Iris pigment epithelial cell (primary cell): ENCODE measurements around the gene RAB29.

ENCODE experiments used
- DNase-seq: peaks from one replicate; pipeline ENCODE4 v3.0.0-alpha.2; 2011; ENCODE audit warnings: low read depth

RAB29 gene

DNA sequence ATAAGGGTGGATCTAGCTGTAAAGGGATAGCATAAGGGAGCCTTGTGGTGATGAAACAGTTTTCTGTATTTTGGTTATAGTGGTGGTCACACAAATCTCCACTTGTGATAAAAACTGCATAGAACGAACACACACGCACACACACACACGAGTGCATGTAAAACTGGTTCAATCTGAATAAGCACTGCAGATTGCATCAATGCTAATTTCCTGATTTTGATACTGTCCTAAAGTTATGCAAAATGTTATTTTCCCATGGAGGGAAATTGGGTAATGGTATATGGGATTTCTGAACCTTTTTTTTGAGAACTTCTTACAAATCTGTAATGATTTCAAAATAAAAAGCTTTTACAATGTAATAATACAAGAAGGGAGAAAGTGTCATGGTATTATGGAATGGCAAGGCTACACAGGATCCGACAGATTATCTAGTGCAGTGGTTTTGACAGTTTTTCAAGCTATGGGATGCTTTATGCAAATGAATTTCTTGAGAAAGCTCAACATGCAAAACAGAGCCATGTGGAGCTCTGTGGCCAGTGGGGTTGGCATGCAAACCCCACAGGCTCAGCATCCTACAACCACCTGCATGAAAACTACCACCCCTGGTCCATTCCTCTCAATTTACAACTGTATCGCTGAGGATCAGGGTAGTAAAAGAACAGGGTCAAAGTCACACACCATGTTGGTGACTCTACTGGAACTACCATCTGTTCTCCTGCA, 18.9 kb upstream of the RAB29 start:
- DNase-seq, result no peak

DNA sequence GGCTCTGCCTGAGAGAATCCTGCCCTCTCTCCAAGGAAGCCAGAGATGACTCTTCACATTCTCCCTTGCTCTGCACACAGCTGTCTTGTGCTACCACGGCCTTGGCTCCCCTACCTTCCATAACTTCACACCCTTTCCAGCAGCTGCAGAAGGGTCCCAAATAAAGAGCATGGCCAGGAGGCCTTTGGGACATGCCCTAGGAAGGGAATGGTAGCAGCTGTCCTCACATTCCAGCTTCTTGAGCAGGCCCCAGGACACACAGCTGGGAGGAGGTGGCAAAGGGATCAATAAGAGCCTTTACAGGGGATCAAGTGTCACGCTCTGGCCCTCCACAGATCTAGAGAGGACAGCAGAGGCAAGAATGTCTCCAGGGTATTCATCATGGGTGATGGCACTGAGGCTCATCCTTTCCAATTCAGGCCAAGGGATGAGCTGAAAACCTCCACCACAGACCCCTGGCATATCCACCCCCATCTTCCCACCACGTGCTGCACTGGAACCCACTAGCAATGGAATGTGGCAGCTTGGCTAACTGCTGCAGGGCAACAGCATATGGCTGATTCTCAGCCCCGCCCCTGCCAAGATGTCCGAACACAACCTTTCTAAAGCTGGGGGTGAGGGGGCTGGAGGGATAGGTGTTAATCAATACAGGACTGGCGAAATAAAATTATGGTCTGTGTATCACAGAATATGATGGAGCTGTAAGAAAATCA, 17.8 kb upstream of the RAB29 start:
- DNase-seq, result no peak

DNA sequence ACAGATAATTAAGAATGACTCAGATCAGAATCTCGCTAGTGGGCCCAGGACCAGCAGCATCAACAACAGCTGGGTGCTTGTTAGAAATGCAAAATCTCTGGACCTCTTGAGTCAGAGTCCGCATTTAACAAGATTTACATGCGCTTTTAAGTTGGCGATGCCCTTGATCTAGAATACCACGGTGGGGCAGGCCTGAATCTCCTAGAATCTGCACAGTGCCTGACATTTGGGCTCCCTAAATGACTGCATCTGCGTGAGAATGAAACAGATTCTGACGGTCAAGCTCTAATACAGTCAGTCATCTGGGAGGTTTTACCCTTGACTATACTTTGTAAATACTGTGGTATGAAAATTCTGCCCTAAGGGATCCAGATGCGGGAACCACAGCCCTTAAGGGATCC, 17.2 kb upstream of the RAB29 start:
- no peak for DNase-seq

DNA sequence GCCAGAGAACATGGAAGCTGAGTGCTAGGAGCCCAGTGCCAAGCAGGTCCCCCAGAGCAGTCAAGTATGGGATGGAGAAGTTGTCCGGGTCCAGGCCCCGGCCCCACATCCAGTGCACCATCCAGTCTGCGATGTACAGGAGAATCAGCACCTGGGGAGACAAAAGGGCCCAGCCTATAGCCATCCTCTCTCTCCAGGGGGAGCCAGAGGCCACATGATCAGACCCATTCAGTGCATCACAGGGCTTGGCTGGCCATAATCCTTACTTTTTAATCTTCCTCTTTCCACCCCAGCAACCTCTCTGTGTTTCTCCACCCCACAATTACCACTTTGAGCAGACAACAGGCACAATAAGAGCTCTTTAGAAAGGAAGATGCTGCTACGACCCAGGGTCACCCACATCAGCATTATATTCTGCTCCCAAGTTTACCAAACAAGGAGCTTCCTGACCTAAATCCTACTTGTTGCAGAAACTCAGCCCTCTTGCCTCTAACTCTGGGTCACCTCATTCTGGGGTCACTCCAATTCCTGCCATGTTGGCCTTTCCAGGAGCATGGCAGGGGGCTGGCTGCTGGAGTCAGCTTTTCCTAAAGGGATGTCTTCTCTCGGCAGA, 16.4 kb upstream of the RAB29 start:
- peak; percentile 52 for DNase-seq

DNA sequence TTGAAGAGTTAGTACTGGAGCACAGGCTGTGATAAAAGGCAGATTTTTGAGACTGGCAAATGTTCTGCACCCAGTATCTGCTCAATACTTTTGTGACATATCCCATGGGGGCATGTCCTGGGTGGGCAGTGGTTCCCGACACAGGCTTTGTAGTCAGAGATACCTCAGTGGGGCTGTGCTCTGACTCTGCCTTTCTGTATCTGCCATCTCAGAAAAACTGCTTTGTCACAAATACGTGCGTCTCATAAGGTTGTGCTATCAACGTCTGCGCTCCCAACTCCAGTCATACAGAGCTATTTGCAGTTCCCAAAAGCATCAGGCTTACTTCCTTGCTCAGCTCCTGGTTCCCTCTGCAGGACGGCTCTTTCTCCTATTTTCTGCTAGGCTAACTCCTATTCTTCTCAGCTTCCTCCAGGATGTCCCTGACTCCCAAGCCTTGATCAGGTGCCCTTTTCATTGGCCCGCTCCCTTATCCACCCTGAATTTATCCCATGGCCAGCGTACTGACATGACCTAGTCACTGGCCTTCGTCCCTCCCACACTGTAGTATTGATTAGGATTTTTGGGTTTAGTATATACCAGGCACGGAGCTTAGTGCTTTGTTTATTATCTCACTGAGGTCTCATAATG, 12.1 kb upstream of the RAB29 start:
- no peak for DNase-seq

DNA sequence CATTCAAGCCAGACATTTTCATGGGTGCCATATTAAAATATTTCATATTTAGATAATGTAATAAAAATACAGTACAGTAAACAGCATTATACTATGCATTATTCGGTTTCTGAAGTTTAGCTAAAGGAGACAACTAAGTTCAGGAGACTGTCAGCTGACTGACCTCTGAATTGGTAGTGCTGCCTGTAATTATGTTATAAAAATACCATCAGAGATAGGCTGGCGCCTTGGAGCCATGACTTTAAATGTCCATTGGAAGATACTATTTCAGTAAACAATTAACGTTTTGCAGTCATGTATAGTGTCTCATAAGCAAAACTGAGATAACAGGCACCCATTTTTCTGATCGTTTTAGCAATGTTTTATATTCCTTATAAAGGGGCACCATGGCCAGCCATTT, 11.3 kb upstream of the RAB29 start:
- DNase-seq, result no peak

DNA sequence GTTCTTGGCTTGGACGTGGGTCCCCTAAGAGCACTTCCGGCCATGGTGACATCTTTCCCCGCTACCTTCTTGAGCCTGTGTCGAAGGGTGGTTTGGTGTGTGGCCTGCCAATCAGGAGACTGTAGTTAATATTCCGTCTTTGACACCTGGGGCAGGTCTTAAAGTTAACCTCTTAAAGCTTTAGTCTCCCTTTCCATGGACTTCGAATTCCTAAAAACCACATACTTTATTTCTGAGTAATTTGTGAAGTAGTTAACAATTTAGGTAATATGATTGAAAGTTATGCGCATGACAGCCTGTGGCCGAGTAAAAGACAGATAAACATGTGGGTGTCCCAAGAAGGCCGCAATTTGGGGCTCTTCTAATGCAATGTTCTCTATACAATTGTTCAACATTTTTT, 10.2 kb upstream of the RAB29 start:
- no peak for DNase-seq

DNA sequence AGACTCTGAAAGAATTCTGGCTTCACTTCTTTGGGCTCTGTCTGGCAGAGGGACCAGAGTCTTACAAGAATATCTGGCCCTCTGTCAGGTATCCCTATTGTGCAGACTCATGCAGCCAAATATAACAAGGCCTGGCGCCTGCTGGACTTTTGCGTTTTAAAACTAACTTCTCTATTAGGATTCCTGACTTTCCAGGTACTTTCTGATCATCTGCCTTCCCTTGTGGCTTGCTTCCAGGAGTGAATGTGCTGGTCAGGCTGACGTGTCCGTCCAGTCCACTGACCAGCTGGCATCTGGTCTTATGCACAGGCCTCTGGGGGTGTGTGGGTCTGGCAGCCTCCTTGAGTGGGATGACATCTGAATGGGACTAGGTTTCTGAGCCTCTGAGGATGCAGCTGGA, 8.6 kb upstream of the RAB29 start:
- DNase-seq, result peak; percentile 47

DNA sequence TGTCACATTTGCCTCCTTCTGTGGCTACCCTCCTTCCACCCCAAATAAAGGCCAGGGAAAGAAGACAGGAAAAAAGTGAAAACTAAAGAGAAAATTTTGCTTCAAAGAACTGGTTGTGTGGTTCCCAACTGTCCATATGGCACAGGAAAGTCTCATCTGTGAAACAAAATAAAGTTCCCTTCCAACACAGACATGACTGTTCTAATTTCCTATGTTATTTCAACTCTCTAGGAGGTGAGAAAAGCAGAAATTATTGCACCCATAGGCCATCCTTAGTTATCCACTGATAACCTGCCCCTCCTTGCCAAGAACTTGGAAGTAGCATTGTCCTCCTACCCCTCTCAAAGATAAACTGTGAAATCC, 8.1 kb upstream of the RAB29 start:
- no peak for DNase-seq

DNA sequence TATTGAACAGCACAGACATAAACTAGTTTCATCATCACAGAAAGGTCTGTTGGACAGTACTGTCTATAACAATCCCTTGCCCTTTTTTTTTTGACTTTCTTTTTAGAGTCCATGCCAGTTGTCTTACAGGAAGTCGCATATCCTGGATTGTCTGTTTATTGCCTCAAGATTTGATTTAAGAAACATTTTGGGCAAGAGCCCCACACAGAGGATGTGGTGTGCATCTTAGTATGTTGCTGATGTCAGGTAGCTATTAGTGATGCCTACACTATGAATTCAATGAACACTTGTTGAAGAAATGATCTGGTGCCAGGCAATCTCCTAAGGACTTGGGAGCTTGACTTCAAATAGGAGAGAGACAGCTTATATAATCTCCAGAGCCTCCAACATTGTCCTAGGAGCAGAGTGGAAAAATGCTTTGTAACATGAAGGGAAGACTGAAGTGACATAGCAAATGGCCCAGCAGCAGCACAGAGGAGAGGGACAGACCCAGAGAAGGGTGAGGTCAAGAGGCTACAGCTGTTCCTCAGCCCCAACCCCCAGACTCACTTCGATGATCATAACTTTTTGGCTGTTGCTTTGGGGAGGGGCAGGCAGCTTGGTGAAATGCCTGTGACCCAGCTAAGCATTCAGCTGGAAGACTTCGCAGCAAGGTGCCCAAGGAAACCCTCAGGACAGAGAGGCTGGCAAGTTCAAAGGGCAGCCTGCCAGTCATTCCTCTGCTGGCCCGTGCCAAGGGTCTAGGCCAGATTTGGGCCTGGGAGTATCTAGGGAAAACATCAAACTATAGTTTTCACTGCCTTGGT, 7.5 kb upstream of the RAB29 start:
- no peak for DNase-seq

DNA sequence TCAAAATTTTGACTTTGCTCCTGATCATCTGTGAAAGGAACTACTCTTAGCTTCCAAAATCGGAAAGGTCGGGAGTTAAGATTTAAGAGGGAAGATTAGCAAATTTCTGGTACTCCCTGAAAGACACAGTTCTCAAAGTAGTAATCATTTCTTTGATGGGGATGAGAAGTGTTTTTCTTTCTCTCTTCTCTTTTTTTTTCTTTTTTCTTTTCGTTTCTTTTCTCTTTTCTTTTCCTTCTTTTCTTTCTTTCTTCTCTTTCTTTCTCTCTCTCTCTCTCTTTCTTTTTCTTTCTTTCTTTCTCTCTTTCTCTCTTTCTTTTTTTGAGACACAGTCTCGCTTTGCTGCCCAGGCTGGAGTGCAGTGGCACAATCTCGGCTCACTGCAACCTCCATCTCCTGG, 5.1 kb upstream of the RAB29 start:
- no peak for DNase-seq

DNA sequence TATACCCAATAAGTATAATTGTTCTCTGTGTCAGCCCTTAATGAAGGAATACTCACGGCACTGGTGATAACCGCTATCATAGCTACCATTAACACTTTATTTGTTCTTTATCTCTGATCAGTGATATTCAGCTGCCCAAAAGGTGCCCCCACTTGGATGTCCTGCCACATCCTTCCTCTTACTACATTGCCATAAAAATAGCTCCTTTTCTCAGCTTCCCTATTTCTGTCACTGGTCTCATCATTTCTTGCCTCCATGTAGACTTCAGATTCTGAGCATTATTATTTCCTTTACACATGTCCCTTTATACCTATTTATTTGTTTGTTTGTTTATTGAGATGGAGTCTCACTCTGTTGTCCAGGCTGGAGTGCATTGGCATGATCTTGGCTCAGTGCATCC, 2.7 kb upstream of the RAB29 start:
- DNase-seq, result no peak

DNA sequence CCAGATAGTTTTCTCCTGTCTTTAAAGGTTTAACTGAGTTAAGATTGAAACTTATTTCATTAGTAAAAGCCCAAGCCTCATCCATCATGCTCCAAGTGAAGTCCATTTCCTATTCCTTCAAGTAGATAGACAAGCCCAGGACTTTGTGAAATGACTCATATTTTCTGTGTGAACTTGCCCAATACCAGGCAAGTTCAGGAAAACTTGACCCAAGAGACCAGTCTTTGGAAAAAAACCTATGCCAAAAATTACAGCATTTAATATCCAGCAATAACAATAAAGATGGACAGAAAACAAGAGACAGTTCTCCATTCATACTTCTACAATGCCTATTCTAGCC, 405 bp upstream of the RAB29 start:
- DNase-seq, result peak; percentile 78

DNA sequence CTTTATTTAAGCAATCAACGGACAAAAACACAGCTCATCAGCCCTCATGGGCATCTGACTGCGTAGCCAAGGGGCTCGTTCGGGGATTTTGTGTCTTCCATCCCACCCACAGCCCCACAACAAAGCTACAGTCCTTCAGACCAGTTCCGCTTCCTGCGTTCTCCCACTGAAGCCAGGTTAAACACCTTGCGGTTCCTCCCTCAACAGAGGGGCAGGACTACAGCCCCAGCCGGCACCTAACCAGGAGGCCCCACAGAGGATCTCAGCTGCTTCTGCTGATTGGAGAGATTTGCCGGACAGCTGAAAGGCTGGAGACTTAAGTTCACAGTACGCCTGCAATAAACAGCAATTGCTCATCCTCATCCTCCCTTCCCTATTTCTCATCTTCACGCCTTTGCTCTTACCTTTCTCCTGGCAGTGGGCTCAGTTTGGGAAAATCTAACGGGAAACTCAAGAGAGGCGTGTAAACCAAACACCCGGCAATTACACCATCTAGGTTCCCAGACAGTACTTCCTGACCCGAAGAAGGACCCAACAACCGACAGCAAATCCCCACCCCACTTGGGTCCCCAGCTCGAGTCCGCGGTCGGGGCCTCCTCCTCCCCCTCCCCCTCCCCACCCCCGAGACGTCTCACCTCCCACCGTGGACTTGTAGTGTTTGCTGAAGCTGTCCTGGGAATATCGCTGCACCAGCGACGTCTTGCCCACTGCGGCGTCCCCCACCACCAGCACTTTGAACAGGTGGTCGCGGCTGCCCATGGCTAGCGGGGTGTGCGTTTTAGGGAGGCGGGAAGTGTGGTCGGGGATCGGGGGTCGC, 876 bp downstream of the RAB29 start:
- DNase-seq, result peak; percentile 37

DNA sequence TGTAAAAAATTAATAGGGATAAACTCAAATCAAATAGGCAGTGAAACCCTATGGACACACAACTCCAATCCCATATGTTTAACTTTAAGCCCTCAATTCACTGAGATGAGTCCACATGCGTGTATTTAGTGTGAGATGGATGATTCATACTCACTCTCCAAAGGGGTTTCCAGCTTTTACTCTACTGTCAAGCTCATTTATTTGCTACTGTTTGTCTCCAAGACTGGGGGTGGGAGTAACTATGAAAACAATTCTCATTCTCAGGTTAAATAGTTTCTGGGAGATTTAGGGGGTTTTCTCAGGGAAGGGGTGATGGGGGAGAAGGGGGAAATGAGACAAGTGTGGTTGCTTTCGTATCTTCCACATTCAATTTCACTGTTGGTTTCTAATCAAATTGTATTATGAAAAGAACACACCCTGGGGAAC, 2.7 kb downstream of the RAB29 start:
- no peak for DNase-seq

DNA sequence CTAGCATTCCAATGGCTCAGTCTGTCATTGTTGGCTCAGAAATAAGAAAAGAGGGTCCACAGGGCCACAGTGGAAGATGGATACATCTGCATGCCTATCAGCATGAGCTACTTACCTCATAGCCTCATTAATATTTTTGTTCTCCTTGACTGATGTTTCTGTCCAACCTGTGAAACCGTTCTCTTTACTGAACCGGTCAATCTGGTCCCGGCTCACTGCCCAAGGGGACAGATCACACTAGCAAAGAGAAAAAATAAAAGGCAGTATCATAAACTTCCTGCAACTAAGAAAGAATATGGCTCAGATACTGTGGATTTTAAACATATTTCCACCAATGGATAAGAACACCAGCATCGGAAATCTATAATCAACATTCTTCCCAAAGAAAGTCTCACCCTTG, 4.7 kb downstream of the RAB29 start:
- no peak for DNase-seq

DNA sequence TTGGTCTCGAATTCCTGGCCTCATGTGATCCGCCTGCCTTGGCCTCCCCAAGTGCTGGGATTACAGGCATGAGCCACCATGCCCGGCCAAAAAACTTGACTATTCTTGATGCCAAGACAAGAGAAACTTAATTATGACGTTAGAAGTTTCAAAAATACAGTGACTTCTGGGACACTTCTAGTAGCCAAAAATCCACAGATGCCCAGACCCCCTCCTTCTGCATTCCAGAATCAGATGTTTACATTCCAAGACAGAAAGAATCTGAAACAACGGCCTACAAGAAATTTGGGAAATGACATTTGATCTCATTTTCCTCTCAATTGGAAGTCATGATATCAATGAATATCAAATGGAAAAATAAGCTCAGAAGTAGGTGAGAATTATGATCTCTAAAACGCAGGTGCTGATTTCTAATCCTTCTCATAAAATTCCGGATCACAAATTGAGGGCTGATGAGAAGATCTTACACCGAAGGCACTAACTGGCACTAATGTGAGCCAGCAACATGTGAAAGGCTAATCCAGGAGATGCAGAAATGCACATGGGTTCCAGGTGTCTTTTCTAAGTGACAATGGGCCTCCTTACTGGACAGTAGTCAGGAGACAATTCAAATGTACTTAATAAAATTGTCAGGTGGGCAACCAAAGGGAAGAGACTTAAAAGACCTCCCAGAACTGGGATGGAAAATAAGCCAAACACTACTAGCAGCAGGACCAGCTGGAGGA, 5.5 kb downstream of the RAB29 start:
- DNase-seq, result no peak

DNA sequence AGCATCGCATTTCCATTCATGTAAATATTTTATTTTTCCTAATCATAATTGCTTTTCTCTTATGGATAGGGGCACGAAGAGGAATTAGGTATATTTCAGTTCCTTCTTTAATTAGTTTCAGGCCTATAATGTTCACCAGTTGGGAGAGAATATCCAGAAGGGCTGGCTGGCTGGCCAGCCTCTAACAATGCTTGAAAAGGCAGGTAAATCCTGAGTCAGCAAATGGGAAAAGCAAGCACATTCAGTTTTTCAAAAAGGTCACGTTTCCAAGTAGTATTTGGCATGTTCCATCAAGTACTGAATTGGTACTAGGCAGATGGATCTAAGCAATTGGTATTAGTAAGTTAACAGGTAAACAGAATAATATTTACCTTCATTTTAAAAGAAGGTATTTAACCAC, 8.0 kb downstream of the RAB29 start:
- no peak for DNase-seq

DNA sequence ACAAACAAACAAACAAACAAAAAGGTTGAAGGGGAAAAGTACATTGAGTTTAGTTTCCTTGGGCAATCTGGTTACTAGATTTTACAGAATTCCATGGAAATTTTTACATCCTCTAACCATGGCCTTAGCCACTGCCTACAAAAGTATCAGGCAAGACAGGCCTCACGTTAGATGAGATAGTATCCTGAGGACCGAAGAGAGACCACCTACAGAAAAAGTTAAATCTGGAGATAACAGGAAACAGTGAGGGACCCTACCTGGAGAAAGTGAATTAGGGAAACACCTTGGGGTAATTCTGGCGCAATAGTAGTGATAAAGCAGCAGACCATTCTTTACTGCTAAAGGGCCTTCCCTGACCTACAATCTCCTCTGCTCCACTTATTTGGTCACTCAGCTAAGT, 8.7 kb downstream of the RAB29 start:
- DNase-seq, result no peak

DNA sequence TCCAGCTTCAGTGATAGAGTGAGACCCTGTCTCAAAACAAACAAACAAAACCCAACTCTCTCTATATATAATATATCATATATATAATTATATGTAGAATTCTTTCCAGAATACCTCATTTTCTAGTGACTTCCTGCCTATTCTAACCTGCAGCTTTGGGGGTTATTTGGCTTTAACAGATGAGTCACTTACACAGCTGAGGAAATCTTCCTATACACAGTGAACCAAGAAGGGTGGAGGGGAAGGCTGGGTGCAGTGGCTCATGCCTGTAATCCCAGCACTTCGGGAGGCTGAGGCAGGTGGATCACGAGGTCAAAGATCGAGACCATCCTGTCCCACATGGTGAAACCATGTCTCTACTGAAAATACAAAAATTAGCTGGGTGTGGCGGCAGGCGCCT, 9.2 kb downstream of the RAB29 start:
- DNase-seq, result peak; percentile 72

DNA sequence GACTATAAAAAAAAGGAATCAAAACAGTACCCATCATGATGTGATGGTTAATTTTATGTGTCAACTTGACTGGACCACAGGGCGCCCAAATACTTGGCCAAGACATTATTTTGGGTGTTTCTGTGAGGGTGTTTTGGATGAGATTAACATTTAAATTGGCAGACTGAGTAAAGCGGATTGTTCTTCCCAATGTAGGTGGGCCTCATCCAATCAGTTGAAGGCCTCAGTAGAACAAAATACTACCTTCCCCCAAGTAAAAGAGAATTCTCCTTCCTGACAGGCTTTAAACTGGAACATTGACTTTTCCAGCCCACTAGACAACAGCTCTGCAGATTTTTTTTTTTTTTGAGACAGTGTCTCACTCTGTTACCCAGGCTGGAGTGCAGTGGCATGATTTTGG, 10.7 kb downstream of the RAB29 start:
- no peak for DNase-seq
